H9 (cell line): ENCODE results near the gene NMT1. TPM values are rescaled to one million over a fixed set of nuclear protein-coding genes. Genes with fewer than 3 reads are reported as not detected.

ENCODE experiments used
- DNase-seq: peaks from one replicate; pipeline ENCODE4 v3.0.0-alpha.2; 2017
- H2AFZ ChIP-seq: one replicate; pipeline ENCODE4 v1.6.1; 2013; ENCODE audit warnings: mild to moderate bottlenecking, low read length, control low read depth, moderate library complexity
- H2AK5ac ChIP-seq: 2 replicates; pipeline ENCODE4 v1.6.1; 2013; ENCODE audit warnings: low read length, control low read depth, mixed read lengths; ENCODE audit not compliant: insufficient read length
- H2BK120ac ChIP-seq: one replicate; pipeline ENCODE4 v1.6.1; 2013; ENCODE audit warnings: low read depth, mild to moderate bottlenecking, low read length, control low read depth, inconsistent platforms; ENCODE audit not compliant: poor library complexity, severe bottlenecking
- H2BK12ac ChIP-seq: 2 replicates; pipeline ENCODE4 v1.6.1; 2013; ENCODE audit warnings: low read length, control low read depth, mixed read lengths, low read depth; ENCODE audit not compliant: insufficient read length
- H2BK15ac ChIP-seq: 2 replicates; pipeline ENCODE4 v1.6.1; 2013; ENCODE audit warnings: low read depth, low read length, control low read depth
- H2BK20ac ChIP-seq: one replicate; pipeline ENCODE4 v1.6.1; 2013; ENCODE audit warnings: low read depth, mild to moderate bottlenecking, low read length, control low read depth, inconsistent platforms; ENCODE audit not compliant: poor library complexity, severe bottlenecking
- H2BK5ac ChIP-seq: 2 replicates; pipeline ENCODE4 v1.6.1; 2013; ENCODE audit warnings: low read length, control low read depth, mixed read lengths; ENCODE audit not compliant: insufficient read length
- H3K14ac ChIP-seq: 2 replicates; pipeline ENCODE4 v1.6.1; 2013; ENCODE audit warnings: low read length, control low read depth; ENCODE audit not compliant: insufficient read depth
- H3K18ac ChIP-seq: 2 replicates; pipeline ENCODE4 v1.6.1; 2013; ENCODE audit warnings: low read depth, mild to moderate bottlenecking, mixed read lengths, low read length, control low read depth; ENCODE audit not compliant: insufficient read length
- H3K23ac ChIP-seq: 2 replicates; pipeline ENCODE4 v1.6.1; 2013; ENCODE audit warnings: low read length, control low read depth, mixed read lengths, low read depth; ENCODE audit not compliant: insufficient read length
- H3K23me2 ChIP-seq: 2 replicates; pipeline ENCODE4 v1.6.1; 2013; ENCODE audit warnings: low read depth, mild to moderate bottlenecking, mixed read lengths, low read length, control low read depth; ENCODE audit not compliant: insufficient read length, poor library complexity, severe bottlenecking
- H3K27ac ChIP-seq: 2 replicates; pipeline ENCODE4 v1.5.1; 2013; ENCODE audit warnings: low read length, control low read depth, mixed read lengths, low read depth; ENCODE audit not compliant: insufficient read length
- H3K27me3 ChIP-seq: 2 replicates; pipeline ENCODE4 v1.6.1; 2013; ENCODE audit warnings: low read length, control low read depth, inconsistent platforms; ENCODE audit not compliant: insufficient read depth
- H3K4ac ChIP-seq: 2 replicates; pipeline ENCODE4 v1.6.1; 2013; ENCODE audit warnings: low read depth, mild to moderate bottlenecking, control low read depth, inconsistent platforms, low read length, moderate library complexity
- H3K4me1 ChIP-seq: 2 replicates; pipeline ENCODE4 v1.6.1; 2013; ENCODE audit warnings: low read length, control low read depth, inconsistent platforms; ENCODE audit not compliant: insufficient read depth
- H3K4me2 ChIP-seq: 2 replicates; pipeline ENCODE4 v1.6.1; 2013; ENCODE audit warnings: low read length, control low read depth, mixed read lengths; ENCODE audit not compliant: insufficient read length, insufficient read depth
- H3K56ac ChIP-seq: 2 replicates; pipeline ENCODE4 v1.6.1; 2013; ENCODE audit warnings: low read depth, mild to moderate bottlenecking, mixed read lengths, low read length, control low read depth; ENCODE audit not compliant: insufficient read length
- H3K79me1 ChIP-seq: 2 replicates; pipeline ENCODE4 v1.6.1; 2013; ENCODE audit warnings: low read depth, mild to moderate bottlenecking, moderate library complexity, low read length, control low read depth, inconsistent platforms; ENCODE audit not compliant: insufficient read depth, poor library complexity, severe bottlenecking
- H3K79me2 ChIP-seq: 2 replicates; pipeline ENCODE4 v1.6.1; 2013; ENCODE audit warnings: low read length, control low read depth, inconsistent platforms; ENCODE audit not compliant: insufficient read depth
- H3K9ac ChIP-seq: 2 replicates; pipeline ENCODE4 v1.6.1; 2013; ENCODE audit warnings: low read length, control low read depth, mixed read lengths; ENCODE audit not compliant: insufficient read length; ENCODE audit errors: extremely low read depth
- H3K9me3 ChIP-seq: one replicate; pipeline ENCODE4 v1.6.1; 2013; ENCODE audit warnings: low read depth, low read length, inconsistent platforms; ENCODE audit not compliant: control insufficient read depth
- H3T11ph ChIP-seq: one replicate; pipeline ENCODE4 v1.6.1; 2013; ENCODE audit warnings: mild to moderate bottlenecking, low read length, control low read depth, inconsistent platforms
- H4K20me1 ChIP-seq: one replicate; pipeline ENCODE4 v1.6.1; 2013; ENCODE audit not compliant: control insufficient read depth, insufficient read length, insufficient read depth
- H4K5ac ChIP-seq: 2 replicates; pipeline ENCODE4 v1.6.1; 2013; ENCODE audit warnings: low read depth, mild to moderate bottlenecking, mixed read lengths, low read length, control low read depth; ENCODE audit not compliant: insufficient read length
- H4K8ac ChIP-seq: replicated peaks from 2 replicates; pipeline ENCODE4 v1.6.1; 2013; ENCODE audit warnings: low read length, control low read depth, mixed read lengths, low read depth; ENCODE audit not compliant: insufficient read length
- H4K91ac ChIP-seq: 2 replicates; pipeline ENCODE4 v1.6.1; 2013; ENCODE audit warnings: low read depth, mild to moderate bottlenecking, moderate library complexity, mixed read lengths, low read length, control low read depth; ENCODE audit not compliant: insufficient read length
- H3K27ac Mint-ChIP-seq, 3 experiments: 2 replicates in 2 of 3; 3 replicates in 1 of 3; pipeline ENCODE4 v1.8.0; 2020 to 2021; ENCODE audit warnings: mixed read lengths in 3 of 3, mild to moderate bottlenecking in 1 of 3, moderate library complexity in 1 of 3
- H3K27me3 Mint-ChIP-seq: 2 replicates; pipeline ENCODE4 v1.8.0; 2021; ENCODE audit warnings: low read depth, mild to moderate bottlenecking, moderate library complexity, mixed read lengths
- H3K36me3 Mint-ChIP-seq, 3 experiments: 2 replicates in 2 of 3; 3 replicates in 1 of 3; pipeline ENCODE4 v1.8.0; 2020 to 2021; ENCODE audit warnings: low read depth in 3 of 3, mixed read lengths in 3 of 3; ENCODE audit not compliant: insufficient read depth in 1 of 3
- H3K4me1 Mint-ChIP-seq, 2 experiments: 2 replicates each; pipeline ENCODE4 v1.8.0; 2020; ENCODE audit warnings: mixed read lengths in 2 of 2
- H3K4me3 Mint-ChIP-seq, 2 experiments: 2 replicates in 1 of 2; 3 replicates in 1 of 2; pipeline ENCODE4 v1.8.0; 2020 to 2021; ENCODE audit warnings: mild to moderate bottlenecking in 2 of 2, mixed read lengths in 2 of 2, moderate library complexity in 1 of 2
- H3K9me3 Mint-ChIP-seq, 2 experiments: 2 replicates in 1 of 2; 3 replicates in 1 of 2; pipeline ENCODE4 v1.8.0; 2020; ENCODE audit warnings: mild to moderate bottlenecking in 2 of 2, mixed read lengths in 2 of 2, moderate library complexity in 1 of 2
- WGBS: extraction: QIAGEN DNeasy Blood & Tissue Kit; methylation state at CpG from one replicate; pipeline ENCODE4 v1.1.7; 2013; ENCODE audit warnings: missing lambda C conversion rate, low lambda C conversion rate, mixed read lengths; ENCODE audit not compliant: insufficient read length; ENCODE audit errors: extremely low coverage; 5-methylcytosine and 5-hydroxymethylcytosine counted together
- total RNA-seq: library from RNA; stranded (reverse); gene quantifications from 2 replicates; pipeline ENCODE4 v1.2.1, GENCODE V29; 2021
- TF ChIP-seq, protein P1 (sequence below): fragments of 200-600 bp; sonication (generic); conservative IDR thresholded peaks from 3 replicates; pipeline ENCODE4 v1.8.0; 2021; ENCODE audit warnings: antibody characterized with exemption, mild to moderate bottlenecking

The NMT1 gene
- total RNA-seq, 1 experiment from 2014 or later, result 150 TPM

DNA sequence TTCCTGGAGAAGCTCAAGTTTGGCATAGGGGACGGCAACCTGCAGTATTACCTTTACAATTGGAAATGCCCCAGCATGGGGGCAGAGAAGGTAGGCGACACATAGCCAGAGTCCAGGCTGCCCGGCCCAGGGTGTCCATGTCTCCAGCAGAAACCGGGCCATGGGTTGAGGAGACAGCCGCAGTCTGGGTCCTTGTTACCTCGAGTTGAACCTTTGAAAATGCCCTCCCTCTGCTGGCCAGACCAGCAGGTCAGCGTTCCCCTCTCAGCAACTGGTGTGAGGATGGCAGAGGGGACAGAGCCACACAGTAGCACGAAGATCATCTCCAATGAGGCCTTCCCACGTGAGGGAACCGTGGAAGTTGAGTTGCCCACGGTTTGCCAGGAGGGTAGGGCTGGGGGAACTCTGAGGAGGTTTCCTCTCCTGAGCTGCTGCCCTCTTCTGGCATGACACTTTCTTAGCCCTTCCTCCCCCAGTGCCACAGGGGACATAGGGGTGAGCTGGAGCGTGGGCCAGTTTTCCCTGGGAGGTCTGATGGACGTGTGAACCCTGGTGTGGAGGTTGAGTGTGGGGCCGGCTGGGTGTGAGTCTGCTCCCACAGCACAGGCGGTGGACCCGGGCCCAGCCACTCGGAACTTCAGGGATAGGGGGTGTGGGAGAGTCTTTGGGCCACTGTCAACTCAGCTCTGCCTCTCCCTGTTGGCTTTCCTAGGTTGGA, 43.9 kb downstream of the NMT1 start:
- Histone ChIP-seq H3K9ac (no peak overlapping the region), H3K9me3 (no peaks in the 10 kb centered on the region), H4K8ac (no peak overlapping the region), H2BK120ac (no peak overlapping the region), H4K5ac (no peak overlapping the region), H3K4me1 (no peaks in the 10 kb centered on the region), H3K79me1 (no peaks in the 10 kb centered on the region), H2AFZ (no peak overlapping the region), H3K23ac (no peak overlapping the region), H3K4me2 (no peak overlapping the region), H3K79me2 (no peaks in the 10 kb centered on the region), H3K14ac (no peak overlapping the region), H2AK5ac (no peak overlapping the region), H3K23me2 (no peaks in the 10 kb centered on the region), H4K20me1 (no peaks in the 10 kb centered on the region), H3K56ac (no peak overlapping the region), H2BK20ac (no peak overlapping the region), H3T11ph (no peak overlapping the region), H2BK5ac (no peak overlapping the region), H3K27ac (no peak overlapping the region), H3K18ac (no peak overlapping the region), H4K91ac (no peak overlapping the region), H3K4ac (no peak overlapping the region), H2BK12ac (no peak overlapping the region), H2BK15ac (no peak overlapping the region), H3K27me3 (no peaks in the 10 kb centered on the region)
- Mint-ChIP-seq H3K27ac (no peak overlapping the region), H3K9me3 (no peaks in the 10 kb centered on the region), H3K36me3 (peaks cover 19 to 84% (median 75%) of the 10 kb centered on the region in 3 experiments; a peak in 6 of 7 replicates), H3K4me3 (no peak overlapping the region), H3K4me1 (no peaks in the 10 kb centered on the region), H3K27me3 (peaks cover 2% of the 10 kb centered on the region; the same call in 1 of the 2 replicates)
- WGBS, result no CpG with 5 or more reads among the region's 17 CpGs
- no peak for DNase-seq
- TF ChIP-seq, protein P1, sequence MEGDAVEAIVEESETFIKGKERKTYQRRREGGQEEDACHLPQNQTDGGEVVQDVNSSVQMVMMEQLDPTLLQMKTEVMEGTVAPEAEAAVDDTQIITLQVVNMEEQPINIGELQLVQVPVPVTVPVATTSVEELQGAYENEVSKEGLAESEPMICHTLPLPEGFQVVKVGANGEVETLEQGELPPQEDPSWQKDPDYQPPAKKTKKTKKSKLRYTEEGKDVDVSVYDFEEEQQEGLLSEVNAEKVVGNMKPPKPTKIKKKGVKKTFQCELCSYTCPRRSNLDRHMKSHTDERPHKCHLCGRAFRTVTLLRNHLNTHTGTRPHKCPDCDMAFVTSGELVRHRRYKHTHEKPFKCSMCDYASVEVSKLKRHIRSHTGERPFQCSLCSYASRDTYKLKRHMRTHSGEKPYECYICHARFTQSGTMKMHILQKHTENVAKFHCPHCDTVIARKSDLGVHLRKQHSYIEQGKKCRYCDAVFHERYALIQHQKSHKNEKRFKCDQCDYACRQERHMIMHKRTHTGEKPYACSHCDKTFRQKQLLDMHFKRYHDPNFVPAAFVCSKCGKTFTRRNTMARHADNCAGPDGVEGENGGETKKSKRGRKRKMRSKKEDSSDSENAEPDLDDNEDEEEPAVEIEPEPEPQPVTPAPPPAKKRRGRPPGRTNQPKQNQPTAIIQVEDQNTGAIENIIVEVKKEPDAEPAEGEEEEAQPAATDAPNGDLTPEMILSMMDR, result peak; percentile 23; the same call in 1 of the 3 replicates
